Fibroblast of pulmonary artery (primary cell): ENCODE data around the gene ADAMTS8.

Source experiments
- DNase-seq: peaks from one replicate; pipeline ENCODE4 v3.0.0-alpha.2; 2010; ENCODE audit warnings: low read depth
- H3K4me3 ChIP-seq: replicated peaks from 2 replicates; pipeline ENCODE4 v1.5.1; 2011; ENCODE audit warnings: low read depth, mild to moderate bottlenecking, control low read depth, low read length, moderate library complexity
- TF ChIP-seq, protein P1 (sequence below): IDR thresholded peaks from 2 replicates; pipeline ENCODE4 v1.5.1; 2011; ENCODE audit warnings: mild to moderate bottlenecking, control low read depth, low read length, inconsistent platforms; ENCODE audit errors: missing control alignments

ADAMTS8 gene

DNA sequence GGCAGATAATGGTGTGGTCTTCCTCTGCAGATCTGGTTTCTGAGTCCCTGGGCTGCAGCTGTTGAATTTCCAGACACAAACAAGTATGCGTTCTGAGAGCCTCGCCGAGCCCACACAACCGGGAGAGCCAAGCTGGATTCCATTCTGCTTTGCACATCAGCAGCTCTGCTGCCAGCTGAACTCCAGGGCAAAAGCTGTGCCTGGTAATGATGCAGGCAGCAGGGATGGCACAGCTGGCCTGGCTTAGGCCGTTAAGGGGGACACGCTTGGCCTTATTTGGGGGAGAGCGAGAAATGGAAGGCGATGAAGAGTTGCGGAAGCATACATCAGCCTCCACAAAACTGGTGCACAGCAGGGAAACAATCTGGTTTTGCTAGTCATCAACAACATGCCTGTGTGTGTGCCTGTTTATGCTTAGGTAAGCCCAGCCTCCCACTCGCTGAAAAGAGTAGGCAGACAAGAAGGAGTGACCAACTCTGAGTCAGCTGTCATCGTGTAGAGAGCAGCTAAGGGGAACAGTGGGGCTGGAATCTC, 25.1 kb downstream of the ADAMTS8 start:
- DNase-seq = peak; percentile 81
- TF ChIP-seq, protein P1, sequence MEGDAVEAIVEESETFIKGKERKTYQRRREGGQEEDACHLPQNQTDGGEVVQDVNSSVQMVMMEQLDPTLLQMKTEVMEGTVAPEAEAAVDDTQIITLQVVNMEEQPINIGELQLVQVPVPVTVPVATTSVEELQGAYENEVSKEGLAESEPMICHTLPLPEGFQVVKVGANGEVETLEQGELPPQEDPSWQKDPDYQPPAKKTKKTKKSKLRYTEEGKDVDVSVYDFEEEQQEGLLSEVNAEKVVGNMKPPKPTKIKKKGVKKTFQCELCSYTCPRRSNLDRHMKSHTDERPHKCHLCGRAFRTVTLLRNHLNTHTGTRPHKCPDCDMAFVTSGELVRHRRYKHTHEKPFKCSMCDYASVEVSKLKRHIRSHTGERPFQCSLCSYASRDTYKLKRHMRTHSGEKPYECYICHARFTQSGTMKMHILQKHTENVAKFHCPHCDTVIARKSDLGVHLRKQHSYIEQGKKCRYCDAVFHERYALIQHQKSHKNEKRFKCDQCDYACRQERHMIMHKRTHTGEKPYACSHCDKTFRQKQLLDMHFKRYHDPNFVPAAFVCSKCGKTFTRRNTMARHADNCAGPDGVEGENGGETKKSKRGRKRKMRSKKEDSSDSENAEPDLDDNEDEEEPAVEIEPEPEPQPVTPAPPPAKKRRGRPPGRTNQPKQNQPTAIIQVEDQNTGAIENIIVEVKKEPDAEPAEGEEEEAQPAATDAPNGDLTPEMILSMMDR = no peak
- no peak overlapping the region for H3K4me3 ChIP-seq

DNA sequence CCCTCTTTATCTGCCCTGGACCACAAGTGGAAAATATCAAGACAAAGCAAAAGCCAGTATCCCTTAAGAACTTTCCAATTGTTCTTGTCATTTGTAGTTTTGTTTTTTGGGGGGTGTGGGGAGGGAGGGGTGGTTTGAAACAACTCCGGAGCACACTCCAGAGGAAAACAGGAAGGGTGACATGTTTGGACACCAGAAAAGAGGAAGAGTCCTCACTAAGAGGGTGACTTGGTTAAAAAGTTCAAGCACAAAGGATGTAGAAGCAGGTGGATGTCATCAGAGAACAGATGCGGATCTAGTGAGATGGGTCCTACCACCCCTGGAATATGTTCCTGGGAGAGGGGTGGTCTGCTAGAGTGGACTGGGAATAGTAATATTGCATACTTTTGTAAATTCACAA, 25.8 kb downstream of the ADAMTS8 start:
- TF ChIP-seq, protein P1 = no peak
- DNase-seq = no peak
- H3K4me3 ChIP-seq = no peak overlapping the region

DNA sequence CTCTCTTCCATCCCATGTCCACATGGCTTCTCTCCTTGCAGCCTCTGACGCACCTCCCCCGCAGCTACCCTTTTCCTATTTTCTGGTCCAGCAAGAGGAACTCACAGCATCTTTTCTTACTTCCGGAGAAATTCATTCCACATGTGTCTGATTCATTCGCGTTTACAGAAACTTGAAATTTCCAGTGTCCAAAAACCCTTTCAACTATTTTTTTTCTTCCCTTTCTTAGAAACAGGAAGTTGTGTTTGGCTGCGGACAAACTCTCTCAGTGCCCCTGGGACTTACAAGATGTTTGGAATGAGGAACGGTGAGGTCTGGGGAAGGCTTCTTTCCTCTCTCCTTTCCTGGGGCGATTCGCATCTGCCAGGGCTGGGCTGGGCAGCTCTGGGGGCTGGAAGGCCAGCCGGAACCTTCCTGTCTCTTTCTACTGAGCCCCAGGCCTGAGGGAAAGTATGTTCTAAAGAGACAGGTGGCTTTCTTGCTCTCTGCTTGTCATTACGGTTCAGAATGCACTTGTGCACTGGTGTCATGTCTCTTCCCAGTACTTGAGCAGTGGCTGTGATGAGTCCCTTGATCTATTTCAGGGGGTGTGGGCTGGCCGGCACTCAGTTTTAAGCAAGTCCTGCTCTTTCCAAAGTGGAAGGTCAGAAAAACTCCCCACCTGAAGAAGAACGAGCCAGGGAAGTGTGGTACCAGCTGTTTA, 27.5 kb downstream of the ADAMTS8 start:
- no peak overlapping the region for H3K4me3 ChIP-seq
- TF ChIP-seq, protein P1 = no peak
- DNase-seq = peak; percentile 79

DNA sequence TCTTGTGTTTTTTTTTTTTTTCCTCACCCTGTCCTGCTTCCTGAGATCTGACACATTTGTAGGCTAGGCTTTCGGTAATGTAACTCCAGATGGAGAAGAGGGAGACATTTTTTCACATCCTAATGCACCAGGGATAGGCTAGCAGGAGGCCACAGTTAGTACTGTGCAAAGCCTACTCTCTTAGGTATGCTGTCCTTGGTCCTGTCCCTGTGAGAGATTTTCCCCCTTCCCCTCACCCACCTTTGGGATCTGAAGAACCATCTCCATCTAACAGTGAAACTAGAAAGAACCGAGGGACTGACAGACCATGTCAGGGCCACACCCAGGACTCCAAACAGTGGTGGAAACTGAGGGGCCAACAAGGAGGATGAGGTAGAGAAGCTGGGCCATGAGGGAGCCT, 29.2 kb downstream of the ADAMTS8 start:
- no peak overlapping the region for H3K4me3 ChIP-seq
- TF ChIP-seq, protein P1 = no peak
- no peak for DNase-seq

DNA sequence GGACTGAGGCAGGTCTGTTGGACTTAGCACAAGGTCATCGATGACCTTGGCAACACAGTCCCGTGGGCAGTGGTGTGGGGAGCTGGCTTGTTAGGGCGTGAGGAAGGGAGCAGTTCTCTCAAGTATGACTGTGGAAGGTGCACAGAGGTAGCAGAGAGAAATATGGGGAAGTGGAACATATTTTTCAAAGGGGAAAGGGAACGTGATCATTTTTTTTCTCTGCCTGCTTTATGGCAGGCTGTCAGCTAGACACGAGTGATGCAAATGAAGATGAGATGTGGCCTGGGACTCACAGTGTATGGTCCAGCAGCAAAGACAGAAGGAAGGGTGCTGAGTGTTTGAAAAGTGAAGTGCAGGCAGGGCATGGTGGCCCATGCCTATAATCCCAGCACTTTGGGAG, 30.6 kb downstream of the ADAMTS8 start:
- no peak for DNase-seq
- TF ChIP-seq, protein P1 = no peak
- no peak overlapping the region for H3K4me3 ChIP-seq

DNA sequence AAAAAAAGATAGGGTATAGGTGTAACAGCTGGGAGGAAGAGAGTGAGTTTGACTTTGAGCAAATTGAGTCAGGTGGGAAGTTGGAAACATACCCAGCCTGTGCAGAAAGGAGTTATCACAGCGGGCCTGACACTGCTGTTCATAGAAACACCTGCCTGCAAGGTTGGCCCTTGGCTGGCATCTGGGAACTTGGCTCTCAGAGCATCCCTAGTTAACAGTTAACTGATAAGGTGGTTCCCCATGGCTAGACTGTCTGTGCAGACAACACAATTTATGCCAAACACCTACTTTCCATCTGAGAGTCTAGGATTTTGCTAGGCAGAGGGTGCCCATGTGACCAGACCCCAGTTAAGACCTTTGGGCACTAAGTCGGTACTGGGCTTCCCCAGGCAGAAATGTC, 31.4 kb downstream of the ADAMTS8 start:
- TF ChIP-seq, protein P1 = no peak
- DNase-seq = no peak

DNA sequence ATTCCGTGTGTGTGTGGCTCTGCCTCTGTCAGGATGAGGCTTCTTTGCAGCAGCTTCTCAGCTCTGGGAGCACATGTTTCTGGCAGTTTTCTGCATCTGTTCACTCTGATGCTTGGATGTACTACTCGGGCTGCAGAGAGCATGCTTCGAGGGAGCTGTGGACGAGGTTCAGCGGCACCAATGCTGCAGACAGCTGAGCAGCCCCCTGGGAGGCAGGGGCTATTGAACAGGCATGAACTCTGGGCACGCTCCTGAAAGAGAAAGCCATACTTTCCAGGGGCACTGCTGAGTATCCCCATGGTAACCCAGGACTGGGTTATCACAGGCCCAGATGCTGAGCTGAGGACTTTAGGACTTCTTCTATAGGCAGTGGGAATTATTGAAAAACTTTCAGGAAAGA, 33.8 kb downstream of the ADAMTS8 start:
- no peak overlapping the region for H3K4me3 ChIP-seq
- TF ChIP-seq, protein P1 = no peak
- no peak for DNase-seq

More for the DNA sequence above, 31.4 kb downstream of the ADAMTS8 start:
- no peak overlapping the region for H3K4me3 ChIP-seq
